Uterus (tissue), 4 donors: ENCODE results near the gene NME4. TPM values are rescaled to one million over a fixed set of nuclear protein-coding genes. Genes with fewer than 3 reads are reported as not detected.
A peak's percentile ranks its signal among the peaks of the same experiment; 100 is the strongest.
"Not testable (repeated sequence)": the region's sequence is repeated elsewhere in the genome, so short reads cannot be mapped to it uniquely, and the experiment has no call there.

Experiments used
- DNase-seq, 2 donors: peaks; one replicate each; pipeline ENCODE4 v3.0.0-alpha.2; 2019 to 2020
- H3K27ac ChIP-seq, 2 donors: fragments of 200-600 bp; sonication (generic); 1 replicate in 1 of 2; 2 replicates in 1 of 2; pipeline ENCODE4 v1.5.1; 2016 to 2018
- H3K27me3 ChIP-seq, 2 donors: fragments of 200-600 bp; sonication (generic); one replicate each; pipeline ENCODE4 v1.5.1; 2018 to 2019; ENCODE audit warnings: control low read depth in 1 of 2
- H3K36me3 ChIP-seq, 2 donors: fragments of 200-600 bp; sonication (generic); one replicate each; pipeline ENCODE4 v1.5.1; 2019; ENCODE audit warnings: control low read depth in 1 of 2
- H3K4me1 ChIP-seq, 2 donors: fragments of 200-600 bp; sonication (generic); one replicate each; pipeline ENCODE4 v1.5.1; 2018 to 2019; ENCODE audit warnings: control low read depth in 1 of 2
- H3K4me3 ChIP-seq, 2 donors: fragments of 200-600 bp; sonication (generic); 1 replicate in 1 of 2; 2 replicates in 1 of 2; pipeline ENCODE4 v1.5.1; 2018 to 2019; ENCODE audit warnings: mild to moderate bottlenecking in 1 of 2
- H3K9me3 ChIP-seq, 2 donors: fragments of 200-600 bp; sonication (generic); one replicate each; pipeline ENCODE4 v1.5.1; 2019; ENCODE audit warnings: control low read depth in 1 of 2
- POLR2A ChIP-seq, 2 donors: fragments of 450-650 bp; IDR thresholded peaks; one replicate each; pipeline ENCODE4 v1.6.1; 2016; ENCODE audit warnings: antibody characterized with exemption in 2 of 2, mild to moderate bottlenecking in 1 of 2, moderate library complexity in 1 of 2
- intact Hi-C: fragments of 100-400 bp; cut with DNase I; formaldehyde crosslinking; loops from one replicate; pipeline ENCODE4 v1.15.1; 2023; ENCODE audit warnings: low total_unique reads
- total RNA-seq, 4 donors: library from RNA; depleted of rRNA in 3 of 4; stranded (reverse); fragments of >200 nt in 3 of 4; gene quantifications; one replicate each; pipeline versions ENCODE4 v1.1.0 to v1.2.4, GENCODE V29; 2014 to 2023
- TF ChIP-seq, protein P1 (sequence below), 4 experiments: fragments of 200-600 bp in 2 of 4; fragments of 450-650 bp in 2 of 4; sonication (generic) in 2 of 4; IDR thresholded peaks; one replicate each; pipeline ENCODE4 v1.5.1; 2016 to 2019; ENCODE audit warnings: antibody characterized with exemption in 4 of 4, mild to moderate bottlenecking in 2 of 4, moderate library complexity in 1 of 4
- donor health status: DM: yes; HTN: yes; CAD: no.

NME4 gene
- total RNA-seq, 4 donors from 2014 or later = 37.3 to 77.6 (median 62.2) TPM

DNA sequence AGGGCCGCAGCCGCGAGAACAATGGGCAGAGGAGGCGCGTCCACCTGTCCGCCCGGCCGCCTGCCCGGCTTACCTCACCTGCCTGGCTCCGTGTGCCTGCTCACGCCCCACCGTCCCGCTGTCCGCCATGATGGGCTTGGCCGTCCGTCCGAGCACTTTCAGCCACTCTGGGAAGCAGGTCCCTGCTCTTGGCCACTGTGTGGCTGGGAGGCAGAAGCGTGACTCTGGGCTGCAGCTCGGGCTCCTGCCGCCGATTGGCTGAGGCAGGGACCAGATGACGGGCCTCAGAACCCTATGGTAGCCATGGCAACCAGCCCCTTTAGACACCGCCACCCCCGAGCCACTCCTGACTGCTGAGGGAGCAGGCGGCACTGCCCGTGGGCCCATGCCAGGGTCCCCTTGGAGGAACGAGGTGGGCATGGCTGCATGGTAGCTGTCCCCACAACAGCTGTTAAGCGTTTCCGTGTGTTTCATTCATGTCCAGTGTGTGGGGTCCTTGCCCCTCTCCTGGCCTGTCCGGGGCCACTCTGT is 35.6 kb upstream of the NME4 start:
- DNase-seq = no peak
- H3K36me3 ChIP-seq = no peaks in the 10 kb centered on the region
- no peaks in the 10 kb centered on the region for H3K4me1 ChIP-seq
- no peak overlapping the region for H3K4me3 ChIP-seq
- no peaks in the 10 kb centered on the region for H3K27me3 ChIP-seq
- no peak overlapping the region for H3K27ac ChIP-seq
- H3K9me3 ChIP-seq = no peaks in the 10 kb centered on the region
- TF ChIP-seq POLR2A (IDR thresholded peaks at IDR 0.05) = no peak
- TF ChIP-seq, protein P1, sequence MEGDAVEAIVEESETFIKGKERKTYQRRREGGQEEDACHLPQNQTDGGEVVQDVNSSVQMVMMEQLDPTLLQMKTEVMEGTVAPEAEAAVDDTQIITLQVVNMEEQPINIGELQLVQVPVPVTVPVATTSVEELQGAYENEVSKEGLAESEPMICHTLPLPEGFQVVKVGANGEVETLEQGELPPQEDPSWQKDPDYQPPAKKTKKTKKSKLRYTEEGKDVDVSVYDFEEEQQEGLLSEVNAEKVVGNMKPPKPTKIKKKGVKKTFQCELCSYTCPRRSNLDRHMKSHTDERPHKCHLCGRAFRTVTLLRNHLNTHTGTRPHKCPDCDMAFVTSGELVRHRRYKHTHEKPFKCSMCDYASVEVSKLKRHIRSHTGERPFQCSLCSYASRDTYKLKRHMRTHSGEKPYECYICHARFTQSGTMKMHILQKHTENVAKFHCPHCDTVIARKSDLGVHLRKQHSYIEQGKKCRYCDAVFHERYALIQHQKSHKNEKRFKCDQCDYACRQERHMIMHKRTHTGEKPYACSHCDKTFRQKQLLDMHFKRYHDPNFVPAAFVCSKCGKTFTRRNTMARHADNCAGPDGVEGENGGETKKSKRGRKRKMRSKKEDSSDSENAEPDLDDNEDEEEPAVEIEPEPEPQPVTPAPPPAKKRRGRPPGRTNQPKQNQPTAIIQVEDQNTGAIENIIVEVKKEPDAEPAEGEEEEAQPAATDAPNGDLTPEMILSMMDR (IDR thresholded peaks at IDR 0.05) = no peak
- intact Hi-C loops = no loop called here

DNA sequence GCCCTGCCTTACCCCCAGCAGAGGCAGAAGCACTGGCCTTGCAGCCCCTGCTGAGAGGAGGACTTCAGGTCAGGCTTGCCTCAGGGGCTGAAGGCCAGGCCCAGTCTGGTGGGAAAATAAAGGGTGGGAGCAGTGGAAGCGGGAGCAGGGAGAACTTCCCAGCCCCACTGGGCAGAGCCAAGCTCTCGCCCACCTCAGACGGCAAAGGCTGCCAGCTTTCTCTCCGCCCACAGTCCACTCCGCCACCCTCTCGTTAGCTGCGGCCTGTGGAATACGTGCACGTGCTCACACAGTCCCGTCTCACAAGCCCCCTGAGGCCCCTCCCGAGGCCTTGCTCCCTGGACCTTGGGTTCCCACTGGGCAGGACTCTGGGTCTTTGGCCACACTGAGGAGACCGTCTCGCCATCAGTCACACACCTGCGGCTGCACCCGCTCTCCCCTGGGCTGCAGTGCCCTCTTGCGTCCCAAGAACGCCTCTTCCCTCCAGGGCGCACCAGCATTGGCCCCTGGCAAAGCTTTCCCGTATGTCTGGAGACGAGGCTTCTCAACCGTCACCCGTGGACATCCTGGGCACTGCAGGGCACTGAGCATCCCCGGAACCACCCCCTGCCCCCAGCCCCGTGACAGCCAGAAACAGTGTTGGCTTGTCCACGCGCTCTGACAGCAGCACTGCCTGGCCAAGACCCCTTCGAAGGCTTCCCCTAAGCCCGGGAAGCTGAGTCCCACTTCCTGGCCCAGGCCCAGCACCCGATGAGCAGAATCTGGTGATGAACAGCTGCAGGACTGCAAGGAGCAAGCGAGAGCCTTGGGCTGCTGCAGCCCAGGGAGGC is 34.9 kb upstream of the NME4 start:
- no peak overlapping the region for H3K27ac ChIP-seq
- TF ChIP-seq, protein P1 (IDR thresholded peaks at IDR 0.05) = peak; percentile 52 to 74 (median 67)
- no peak for TF ChIP-seq POLR2A (IDR thresholded peaks at IDR 0.05)
- intact Hi-C loops = no loop called here
- no peaks in the 10 kb centered on the region for H3K27me3 ChIP-seq
- no peaks in the 10 kb centered on the region for H3K4me1 ChIP-seq
- no peaks in the 10 kb centered on the region for H3K36me3 ChIP-seq
- H3K4me3 ChIP-seq = no peak overlapping the region
- peak in 1 of 2 donors; percentile 57 for DNase-seq
- H3K9me3 ChIP-seq = no peaks in the 10 kb centered on the region

GRCh38 chr16:362702-362999 is 34.3 kb upstream of the NME4 start:
- intact Hi-C loops, H3K27me3 ChIP-seq, DNase-seq, H3K9me3 ChIP-seq, H3K27ac ChIP-seq, H3K4me1 ChIP-seq, H3K4me3 ChIP-seq, H3K36me3 ChIP-seq: not testable (repeated sequence)

GRCh38 chr16:363110-363765 is 33.8 kb upstream of the NME4 start:
- H3K27ac ChIP-seq = no peak overlapping the region
- H3K27me3 ChIP-seq = no peaks in the 10 kb centered on the region
- TF ChIP-seq POLR2A (IDR thresholded peaks at IDR 0.05) = no peak
- TF ChIP-seq, protein P1 (IDR thresholded peaks at IDR 0.05) = no peak
- no peak overlapping the region for H3K4me3 ChIP-seq
- no peaks in the 10 kb centered on the region for H3K9me3 ChIP-seq
- no peaks in the 10 kb centered on the region for H3K4me1 ChIP-seq
- intact Hi-C loops = no loop called here
- no peak for DNase-seq
- no peaks in the 10 kb centered on the region for H3K36me3 ChIP-seq

- H3K27me3 ChIP-seq = no peaks in the 10 kb centered on the region
- intact Hi-C loops = no loop called here
- H3K4me3 ChIP-seq = no peak overlapping the region
- H3K27ac ChIP-seq = no peak overlapping the region
- no peaks in the 10 kb centered on the region for H3K36me3 ChIP-seq
- DNase-seq = no peak
- no peaks in the 10 kb centered on the region for H3K4me1 ChIP-seq
- TF ChIP-seq, protein P1 (IDR thresholded peaks at IDR 0.05) = no peak
- TF ChIP-seq POLR2A (IDR thresholded peaks at IDR 0.05) = no peak
- no peaks in the 10 kb centered on the region for H3K9me3 ChIP-seq
Measured at GRCh38 chr16:363766-364490, 33.1 kb upstream of the NME4 start.
